CD14-positive monocyte (primary cell): ENCODE results near the gene DNMT3L. TPM values are rescaled to one million over a fixed set of nuclear protein-coding genes. Genes with fewer than 3 reads are reported as not detected.

Source experiments
- DNase-seq, 3 donors: peaks; one replicate each; pipeline ENCODE4 v3.0.0-alpha.2; 2011 to 2022
- H2AFZ ChIP-seq: 2 replicates; pipeline ENCODE4 v1.6.0; 2012; ENCODE audit warnings: mild to moderate bottlenecking, low read depth, low read length, inconsistent platforms; ENCODE audit not compliant: insufficient read depth, poor library complexity, severe bottlenecking
- H3K27ac ChIP-seq, 2 donors: 1 replicate in 1 of 2; 2 replicates in 1 of 2; pipeline ENCODE4 v1.5.1; 2012 to 2013; ENCODE audit warnings: low read length in 2 of 2, control low read depth in 1 of 2, inconsistent platforms in 1 of 2, low read depth in 1 of 2, mild to moderate bottlenecking in 1 of 2
- H3K27me3 ChIP-seq, 2 donors: one replicate each; pipeline versions ENCODE4 v1.6.0 to v1.6.1; 2011 to 2013; ENCODE audit warnings: low read length in 2 of 2; ENCODE audit not compliant: control insufficient read depth in 2 of 2, insufficient read depth in 2 of 2
- H3K36me3 ChIP-seq, 2 donors: replicated peaks in 1 of 2; 1 replicate in 1 of 2; 2 replicates in 1 of 2; pipeline versions ENCODE4 v1.5.1 to v1.6.1; 2012 to 2013; ENCODE audit warnings: low read length in 2 of 2, control low read depth in 1 of 2, inconsistent platforms in 1 of 2, mild to moderate bottlenecking in 1 of 2; ENCODE audit not compliant: insufficient read depth in 2 of 2, control insufficient read depth in 1 of 2
- H3K4me1 ChIP-seq, 2 donors: 1 replicate in 1 of 2; 2 replicates in 1 of 2; pipeline versions ENCODE4 v1.5.1 to v1.6.1; 2012 to 2013; ENCODE audit warnings: low read length in 2 of 2, control low read depth in 1 of 2, inconsistent platforms in 1 of 2, mild to moderate bottlenecking in 1 of 2, moderate library complexity in 1 of 2; ENCODE audit not compliant: insufficient read depth in 2 of 2, control insufficient read depth in 1 of 2
- H3K4me2 ChIP-seq: replicated peaks from 2 replicates; pipeline ENCODE3; 2012; ENCODE audit warnings: low read length, moderate library complexity, mild to moderate bottlenecking; ENCODE audit not compliant: poor library complexity, severe bottlenecking; ENCODE audit errors: extremely low read depth
- H3K4me3 ChIP-seq, 3 experiments: fragments of 200-600 bp in 1 of 3; sonication (generic) in 1 of 3; replicated peaks in 1 of 3; 1 replicate in 2 of 3; 2 replicates in 1 of 3; pipeline ENCODE4 v1.5.1; 2011 to 2013; ENCODE audit warnings: low read length in 3 of 3, mild to moderate bottlenecking in 3 of 3, control low read depth in 2 of 3, low read depth in 2 of 3, inconsistent platforms in 1 of 3, moderate library complexity in 1 of 3
- H3K79me2 ChIP-seq: 2 replicates; pipeline ENCODE4 v1.6.0; 2012; ENCODE audit warnings: mild to moderate bottlenecking, control low read depth, inconsistent platforms, low read length, moderate library complexity; ENCODE audit not compliant: insufficient read depth
- H3K9ac ChIP-seq: 2 replicates; pipeline ENCODE4 v1.6.0; 2017; ENCODE audit warnings: low read length, mild to moderate bottlenecking; ENCODE audit not compliant: insufficient read depth, poor library complexity, severe bottlenecking
- H3K9me3 ChIP-seq, 2 donors: replicated peaks in 1 of 2; 1 replicate in 1 of 2; 2 replicates in 1 of 2; pipeline versions ENCODE4 v1.5.1 to v1.6.1; 2012 to 2013; ENCODE audit warnings: low read length in 2 of 2, control low read depth in 1 of 2; ENCODE audit not compliant: control insufficient read depth in 1 of 2, insufficient read depth in 1 of 2
- H4K20me1 ChIP-seq: 2 replicates; pipeline ENCODE4 v1.6.0; 2012; ENCODE audit warnings: mild to moderate bottlenecking, low read length, control low read depth, moderate library complexity; ENCODE audit not compliant: insufficient read depth
- H3K27ac Mint-ChIP-seq, 7 donors: one replicate each; pipeline ENCODE4 v1.8.0; 2020; ENCODE audit warnings: mild to moderate bottlenecking in 7 of 7, mixed read lengths in 7 of 7, moderate library complexity in 6 of 7, inconsistent platforms in 2 of 7
- H3K27me3 Mint-ChIP-seq, 3 donors: one replicate each; pipeline ENCODE4 v1.8.0; 2021 to 2022; ENCODE audit warnings: low read depth in 3 of 3, mild to moderate bottlenecking in 3 of 3, mixed read lengths in 3 of 3, moderate library complexity in 3 of 3, inconsistent platforms in 1 of 3
- H3K36me3 Mint-ChIP-seq, 2 donors: one replicate each; pipeline ENCODE4 v1.8.0; 2020; ENCODE audit warnings: mixed read lengths in 2 of 2, inconsistent platforms in 1 of 2, mild to moderate bottlenecking in 1 of 2
- H3K4me1 Mint-ChIP-seq: one replicate; pipeline ENCODE4 v1.8.0; 2020; ENCODE audit warnings: mild to moderate bottlenecking, mixed read lengths
- H3K4me3 Mint-ChIP-seq, 2 donors: one replicate each; pipeline ENCODE4 v1.8.0; 2020; ENCODE audit warnings: mild to moderate bottlenecking in 2 of 2, mixed read lengths in 2 of 2, moderate library complexity in 1 of 2
- H3K9me3 Mint-ChIP-seq, 7 donors: one replicate each; pipeline ENCODE4 v1.8.0; 2020 to 2022; ENCODE audit warnings: mixed read lengths in 7 of 7, mild to moderate bottlenecking in 6 of 7, moderate library complexity in 6 of 7, inconsistent platforms in 2 of 7
- CTCF ChIP-seq: fragments of 200-600 bp; IDR thresholded peaks from one replicate; pipeline ENCODE4 v1.8.0; 2022; ENCODE audit warnings: antibody characterized with exemption, mild to moderate bottlenecking
- WGBS: methylation state at CpG from one replicate; pipeline ENCODE4 v1.1.5; 2013; ENCODE audit warnings: missing lambda C conversion rate; ENCODE audit not compliant: insufficient coverage; 5-methylcytosine and 5-hydroxymethylcytosine counted together
- intact Hi-C, 2 donors: fragments of 100-400 bp; cut with micrococcal nuclease; formaldehyde crosslinking; loops; one replicate each; pipeline versions ENCODE4 v1.15.0 to v1.15.1; 2023
- polyA plus RNA-seq, 3 donors: library from polyadenylated mRNA; depleted of rRNA in 1 of 3; unstranded in 2 of 3; stranded (reverse) in 1 of 3; fragments of 300-500 nt in 2 of 3; fragments of >200 nt in 1 of 3; fragmentation: Illumina TruSeq in 2 of 3; gene quantifications; 1 replicate in 2 of 3; 2 replicates in 1 of 3; pipeline ENCODE4 v1.2.3, GENCODE V29; 2012 to 2021

The DNMT3L gene
- polyA plus RNA-seq, 3 donors, result not detected

GRCh38 chr21:44293551-44294231 is 32.0 kb upstream of the DNMT3L start:
- Mint-ChIP-seq H3K27me3 (peaks cover 4 to 11% (median 4%) of the 10 kb centered on the region in 3 donors), H3K36me3 (no peaks in the 10 kb centered on the region), H3K4me3 (no peak overlapping the region), H3K4me1 (peaks cover 12% of the 10 kb centered on the region), H3K27ac (no peak overlapping the region), H3K9me3 (peaks cover 0 to 3% (median 0%) of the 10 kb centered on the region in 7 donors)
- peaks cover 12 to 14% of the 10 kb centered on the region in 2 donors for H3K4me1 ChIP-seq
- no peak overlapping the region for H3K27ac ChIP-seq
- H3K36me3 ChIP-seq, result no peaks in the 10 kb centered on the region
- H3K9me3 ChIP-seq, result no peaks in the 10 kb centered on the region
- TF ChIP-seq CTCF, result no peak
- H3K9ac ChIP-seq, result no peak overlapping the region
- H3K27me3 ChIP-seq, result peaks cover 0 to 2% of the 10 kb centered on the region in 2 donors
- H2AFZ ChIP-seq, result no peak overlapping the region
- 93% methylated on average over 31 of the region's 33 CpGs for WGBS
- no peak overlapping the region for H3K4me2 ChIP-seq
- no peak overlapping the region for H3K4me3 ChIP-seq
- no peaks in the 10 kb centered on the region for H4K20me1 ChIP-seq
- DNase-seq, result no peak
- intact Hi-C loops, result no loop called here
- H3K79me2 ChIP-seq, result no peaks in the 10 kb centered on the region

GRCh38 chr21:44292812-44293195 is 31.1 kb upstream of the DNMT3L start:
- no peaks in the 10 kb centered on the region for H3K79me2 ChIP-seq
- H4K20me1 ChIP-seq, result no peaks in the 10 kb centered on the region
- H3K27me3 Mint-ChIP-seq, result peaks cover 4 to 11% (median 4%) of the 10 kb centered on the region in 3 donors
- no peaks in the 10 kb centered on the region for H3K9me3 ChIP-seq
- peaks cover 0 to 3% (median 0%) of the 10 kb centered on the region in 7 donors for H3K9me3 Mint-ChIP-seq
- no peak overlapping the region for H3K9ac ChIP-seq
- peaks cover 5 to 6% of the 10 kb centered on the region in 2 donors for H3K4me1 ChIP-seq
- no peak overlapping the region for H3K4me2 ChIP-seq
- 94% methylated on average over 13 of the region's 15 CpGs for WGBS
- no peak overlapping the region for H3K4me3 Mint-ChIP-seq
- H3K4me1 Mint-ChIP-seq, result peaks cover 3% of the 10 kb centered on the region
- no peaks in the 10 kb centered on the region for H3K36me3 Mint-ChIP-seq
- H3K36me3 ChIP-seq, result no peaks in the 10 kb centered on the region
- no peak overlapping the region for H2AFZ ChIP-seq
- H3K27ac ChIP-seq, result no peak overlapping the region
- no peak for TF ChIP-seq CTCF
- DNase-seq, result no peak
- no peak overlapping the region for H3K4me3 ChIP-seq
- intact Hi-C loops, result no loop called here
- H3K27me3 ChIP-seq, result peaks cover 0 to 2% of the 10 kb centered on the region in 2 donors
- H3K27ac Mint-ChIP-seq, result peak overlapping the region in 1 of 7 donors; percentile 46
